Naive B cell (primary cell): Measurements from ENCODE around the gene REG3A. TPM values are rescaled to one million over a fixed set of nuclear protein-coding genes. Genes with fewer than 3 reads are reported as not detected.

Experiments
- ATAC-seq, 2 donors: fragments of 150-1000 bp; cut with Tn5 transposase; 2 replicates each; pipeline ENCODE4 v1.10.0; 2021; ENCODE audit warnings: low read depth in 2 of 2, mild to moderate bottlenecking in 2 of 2, moderate library complexity in 2 of 2
- DNase-seq: peaks from one replicate; pipeline ENCODE4 v3.0.0; 2022
- H3K27ac Mint-ChIP-seq, 6 donors: one replicate each; pipeline ENCODE4 v1.8.0; 2020 to 2022; ENCODE audit warnings: mild to moderate bottlenecking in 6 of 6, mixed read lengths in 6 of 6, moderate library complexity in 5 of 6, inconsistent platforms in 2 of 6
- H3K27me3 Mint-ChIP-seq, 3 donors: one replicate each; pipeline ENCODE4 v1.8.0; 2021 to 2022; ENCODE audit warnings: mixed read lengths in 3 of 3, mild to moderate bottlenecking in 1 of 3
- H3K36me3 Mint-ChIP-seq, 2 donors: one replicate each; pipeline ENCODE4 v1.8.0; 2020 to 2022; ENCODE audit warnings: mixed read lengths in 2 of 2, inconsistent platforms in 1 of 2, mild to moderate bottlenecking in 1 of 2
- H3K4me1 Mint-ChIP-seq, 3 donors: one replicate each; pipeline ENCODE4 v1.8.0; 2020 to 2022; ENCODE audit warnings: mixed read lengths in 3 of 3, inconsistent platforms in 1 of 3, mild to moderate bottlenecking in 1 of 3, moderate library complexity in 1 of 3
- H3K4me3 Mint-ChIP-seq, 8 donors: one replicate each; pipeline ENCODE4 v1.8.0; 2020 to 2022; ENCODE audit warnings: mild to moderate bottlenecking in 8 of 8, mixed read lengths in 8 of 8, moderate library complexity in 8 of 8, inconsistent platforms in 2 of 8
- H3K9me3 Mint-ChIP-seq, 7 donors: one replicate each; pipeline ENCODE4 v1.8.0; 2020 to 2022; ENCODE audit warnings: mixed read lengths in 7 of 7, mild to moderate bottlenecking in 5 of 7, inconsistent platforms in 2 of 7, moderate library complexity in 1 of 7
- polyA plus RNA-seq, 6 donors: library from polyadenylated mRNA; unstranded; fragments of 300-500 nt; fragmentation: Illumina TruSeq; gene quantifications; one replicate each; pipeline ENCODE4 v1.2.3, GENCODE V29; 2021; ENCODE audit warnings: low read depth in 6 of 6

The REG3A gene
- not detected for polyA plus RNA-seq

GRCh38 chr2:79159653-79160052, at the start of gene REG3A:
REG3A (minus strand) TSS chr2:79159753; CDS start chr2:79159405, 348 bp downstream.
- H3K4me1 Mint-ChIP-seq = no peaks in the 10 kb centered on the region
- H3K9me3 Mint-ChIP-seq = peaks cover 0 to 10% (median 0%) of the 10 kb centered on the region in 7 donors
- no peak within 1 kb of the TSS for H3K27ac Mint-ChIP-seq
- H3K27me3 Mint-ChIP-seq = peaks cover 12 to 37% (median 16%) of the 10 kb centered on the region in 3 donors
- ATAC-seq (no peak), DNase-seq (no peak)
- peaks cover 0 to 4% of the 10 kb centered on the region in 2 donors for H3K36me3 Mint-ChIP-seq
- peak within 1 kb of the TSS in 2 of 8 donors; percentile 27 to 36 for H3K4me3 Mint-ChIP-seq

- Mint-ChIP-seq H3K27me3 (peaks cover 15 to 29% (median 23%) of the 10 kb centered on the region in 3 donors), H3K4me3 (no peak overlapping the region), H3K27ac (peak overlapping the region in 1 of 6 donors; percentile 8), H3K9me3 (peaks cover 0 to 3% (median 0%) of the 10 kb centered on the region in 7 donors), H3K36me3 (no peaks in the 10 kb centered on the region), H3K4me1 (no peaks in the 10 kb centered on the region)
- ATAC-seq (no peak), DNase-seq (no peak)
Measured at GRCh38 chr2:79200762-79201161, 41.2 kb upstream of the REG3A start.

GRCh38 chr2:79191816-79192215, 32.3 kb upstream of the REG3A start:
- no peak overlapping the region for H3K4me3 Mint-ChIP-seq
- ATAC-seq = no peak
- H3K36me3 Mint-ChIP-seq = peaks cover 0 to 3% of the 10 kb centered on the region in 2 donors
- DNase-seq = no peak
- H3K9me3 Mint-ChIP-seq = peaks cover 0 to 2% (median 0%) of the 10 kb centered on the region in 7 donors
- peaks cover 15 to 27% (median 18%) of the 10 kb centered on the region in 3 donors for H3K27me3 Mint-ChIP-seq
- no peaks in the 10 kb centered on the region for H3K4me1 Mint-ChIP-seq
- H3K27ac Mint-ChIP-seq = peak overlapping the region in 1 of 6 donors; percentile 13

DNA sequence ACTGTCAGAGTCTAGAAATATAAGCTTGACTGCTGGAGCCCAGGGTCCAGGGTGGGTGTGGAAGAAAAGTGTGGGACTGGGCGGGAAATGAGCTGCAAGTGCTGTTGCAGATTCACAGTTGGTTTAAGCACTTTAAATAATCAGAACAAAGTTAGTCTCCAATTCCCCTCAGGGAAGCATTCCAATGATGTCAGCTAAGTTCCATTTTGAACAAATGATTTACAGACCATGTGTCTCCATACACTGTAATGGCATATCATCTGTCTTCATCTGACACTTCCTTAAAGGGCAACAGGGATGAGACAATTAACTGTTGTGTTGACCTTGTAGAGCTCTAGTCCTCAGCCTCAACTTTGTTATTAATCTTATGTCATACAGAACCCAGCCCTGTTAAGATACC, 31.5 kb upstream of the REG3A start:
- Mint-ChIP-seq H3K27me3 (peaks cover 16 to 27% (median 16%) of the 10 kb centered on the region in 3 donors), H3K4me3 (no peak overlapping the region), H3K36me3 (peaks cover 0 to 3% of the 10 kb centered on the region in 2 donors), H3K4me1 (no peaks in the 10 kb centered on the region), H3K27ac (no peak overlapping the region), H3K9me3 (peaks cover 0 to 2% (median 0%) of the 10 kb centered on the region in 7 donors)
- ATAC-seq (no peak), DNase-seq (no peak)

GRCh38 chr2:79189465-79189864, 29.9 kb upstream of the REG3A start:
- H3K9me3 Mint-ChIP-seq = peaks cover 0 to 4% (median 0%) of the 10 kb centered on the region in 7 donors
- H3K36me3 Mint-ChIP-seq = peaks cover 0 to 3% of the 10 kb centered on the region in 2 donors
- no peaks in the 10 kb centered on the region for H3K4me1 Mint-ChIP-seq
- DNase-seq (no peak), ATAC-seq (no peak)
- H3K4me3 Mint-ChIP-seq = no peak overlapping the region
- H3K27me3 Mint-ChIP-seq = peaks cover 14 to 21% (median 16%) of the 10 kb centered on the region in 3 donors
- peak overlapping the region in 1 of 6 donors; percentile 3 for H3K27ac Mint-ChIP-seq

- no peaks in the 10 kb centered on the region for H3K4me1 Mint-ChIP-seq
- no peaks in the 10 kb centered on the region for H3K36me3 Mint-ChIP-seq
- DNase-seq (no peak), ATAC-seq (no peak)
- H3K9me3 Mint-ChIP-seq = peaks cover 9 to 45% (median 22%) of the 10 kb centered on the region in 7 donors
- H3K27ac Mint-ChIP-seq = no peak overlapping the region
- H3K4me3 Mint-ChIP-seq = no peak overlapping the region
- peaks cover 0 to 4% (median 0%) of the 10 kb centered on the region in 3 donors for H3K27me3 Mint-ChIP-seq
Measured at GRCh38 chr2:79181617-79182016, 22.1 kb upstream of the REG3A start.

GRCh38 chr2:79180092-79180491, 20.5 kb upstream of the REG3A start:
- no peaks in the 10 kb centered on the region for H3K4me1 Mint-ChIP-seq

GRCh38 chr2:79179036-79179435, 19.5 kb upstream of the REG3A start:
- DNase-seq = no peak
- H3K4me3 Mint-ChIP-seq = no peak overlapping the region
- no peak for ATAC-seq
- no peaks in the 10 kb centered on the region for H3K36me3 Mint-ChIP-seq
- H3K4me1 Mint-ChIP-seq = no peaks in the 10 kb centered on the region
- peaks cover 5 to 44% (median 23%) of the 10 kb centered on the region in 7 donors for H3K9me3 Mint-ChIP-seq
- H3K27me3 Mint-ChIP-seq = no peaks in the 10 kb centered on the region
- H3K27ac Mint-ChIP-seq = no peak overlapping the region

More at GRCh38 chr2:79180092-79180491, 20.5 kb upstream of the REG3A start:
- Mint-ChIP-seq H3K27me3 (no peaks in the 10 kb centered on the region), H3K9me3 (peaks cover 9 to 45% (median 23%) of the 10 kb centered on the region in 7 donors), H3K4me3 (peak overlapping the region in 1 of 8 donors; percentile 78), H3K36me3 (no peaks in the 10 kb centered on the region), H3K27ac (no peak overlapping the region)
- no peak for DNase-seq
- ATAC-seq = no peak

GRCh38 chr2:79178076-79178674, 18.6 kb upstream of the REG3A start:
- H3K9me3 Mint-ChIP-seq = peaks cover 5 to 36% (median 23%) of the 10 kb centered on the region in 7 donors
- H3K4me1 Mint-ChIP-seq = no peaks in the 10 kb centered on the region
- no peaks in the 10 kb centered on the region for H3K27me3 Mint-ChIP-seq
- H3K4me3 Mint-ChIP-seq = no peak overlapping the region
- DNase-seq (no peak), ATAC-seq (no peak)
- no peak overlapping the region for H3K27ac Mint-ChIP-seq
- H3K36me3 Mint-ChIP-seq = no peaks in the 10 kb centered on the region

GRCh38 chr2:79171348-79171958, 11.9 kb upstream of the REG3A start:
- Mint-ChIP-seq H3K27me3 (peaks cover 4 to 14% (median 9%) of the 10 kb centered on the region in 3 donors), H3K27ac (no peak overlapping the region), H3K9me3 (peaks cover 0 to 5% (median 0%) of the 10 kb centered on the region in 7 donors), H3K36me3 (no peaks in the 10 kb centered on the region), H3K4me3 (no peak overlapping the region), H3K4me1 (no peaks in the 10 kb centered on the region)
- ATAC-seq (no peak), DNase-seq (no peak)

GRCh38 chr2:79162801-79163200, 3.2 kb upstream of the REG3A start:
- Mint-ChIP-seq H3K36me3 (no peaks in the 10 kb centered on the region), H3K9me3 (peaks cover 0 to 3% (median 0%) of the 10 kb centered on the region in 7 donors), H3K27ac (no peak overlapping the region), H3K27me3 (peaks cover 10 to 21% (median 12%) of the 10 kb centered on the region in 3 donors), H3K4me3 (no peak overlapping the region), H3K4me1 (no peaks in the 10 kb centered on the region)
- no peak for ATAC-seq
- no peak for DNase-seq

- H3K27ac Mint-ChIP-seq = no peak overlapping the region
- ATAC-seq = no peak
- no peak overlapping the region for H3K4me3 Mint-ChIP-seq
- H3K27me3 Mint-ChIP-seq = peaks cover 11 to 23% (median 12%) of the 10 kb centered on the region in 3 donors
- no peak for DNase-seq
- H3K9me3 Mint-ChIP-seq = peaks cover 0 to 7% (median 0%) of the 10 kb centered on the region in 7 donors
- H3K4me1 Mint-ChIP-seq = no peaks in the 10 kb centered on the region
- no peaks in the 10 kb centered on the region for H3K36me3 Mint-ChIP-seq
Measured at GRCh38 chr2:79162132-79162531, 2.6 kb upstream of the REG3A start.

DNA sequence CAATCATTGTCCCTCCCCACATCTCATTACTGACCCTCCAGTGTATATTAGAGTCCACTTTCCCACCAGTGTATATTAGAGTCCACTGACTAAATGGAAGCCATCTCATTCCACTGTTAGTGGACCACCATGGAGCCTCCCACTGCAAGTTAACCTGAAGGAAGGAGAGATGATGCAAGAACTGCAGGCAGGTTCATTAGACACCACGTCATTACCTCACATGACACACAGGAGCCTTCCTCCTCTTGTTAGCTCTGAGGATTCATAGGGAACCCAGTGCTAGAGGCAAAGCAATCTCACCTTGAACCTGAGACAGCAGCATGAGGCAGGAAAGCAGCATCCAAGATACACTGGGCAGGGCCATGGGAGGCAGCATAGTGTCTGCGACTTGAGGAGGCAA, 523 bp downstream of the REG3A start:
- Mint-ChIP-seq H3K9me3 (peaks cover 0 to 10% (median 0%) of the 10 kb centered on the region in 7 donors), H3K4me3 (no peak overlapping the region), H3K4me1 (no peaks in the 10 kb centered on the region), H3K27me3 (peaks cover 16 to 43% (median 16%) of the 10 kb centered on the region in 3 donors), H3K36me3 (peaks cover 0 to 5% of the 10 kb centered on the region in 2 donors), H3K27ac (no peak overlapping the region)
- ATAC-seq = no peak
- DNase-seq = no peak
